SK-N-SH (cell line): ENCODE data around the gene SPACA9. TPM values are rescaled to one million over a fixed set of nuclear protein-coding genes. Genes with fewer than 3 reads are reported as not detected.

Experiments used
- CTCF ChIA-PET: fragments of 300-600, 350-600 bp; formaldehyde crosslinking; extraction: SDS; loops from one replicate; lab custom pipeline; 2021; lab: Yijun Ruan, JAX
- POLR2A ChIA-PET: fragments of 350-600 bp; sonication (Branson Sonifier 250); formaldehyde crosslinking; extraction: SDS; loops from one replicate; lab custom pipeline; 2020; ENCODE audit warnings: antibody characterized with exemption, inconsistent platforms; lab: Yijun Ruan, JAX
- DNase-seq: peaks from one replicate; pipeline ENCODE4 v3.0.0; 2012
- H2AFZ ChIP-seq: fragments of 200-600 bp; sonication (generic); 2 replicates; pipeline ENCODE4 v1.8.1; 2016; ENCODE audit warnings: antibody characterized with exemption, mild to moderate bottlenecking, low read depth
- H3F3A ChIP-seq: fragments of 200-600 bp; sonication (generic); replicated peaks from 2 replicates; pipeline ENCODE3; 2016; ENCODE audit warnings: antibody characterized with exemption, mild to moderate bottlenecking; ENCODE audit not compliant: insufficient read depth
- H3K27ac ChIP-seq, 2 experiments: fragments of 200-500 bp in 1 of 2; fragments of 200-600 bp in 1 of 2; sonication (Bioruptor generic) in 1 of 2; sonication (generic), shearing (Covaris generic) in 1 of 2; 2 replicates each; pipeline versions ENCODE4 v1.5.1 to v1.6.1; 2014 to 2016; ENCODE audit warnings: low read depth in 2 of 2, inconsistent platforms in 1 of 2, low read length in 1 of 2, mild to moderate bottlenecking in 1 of 2, mixed read lengths in 1 of 2
- H3K27me3 ChIP-seq: fragments of 200-600 bp; sonication (generic), shearing (Covaris generic); 2 replicates; pipeline ENCODE4 v1.6.1; 2016; ENCODE audit warnings: mixed run types; ENCODE audit not compliant: insufficient read depth
- H3K36me3 ChIP-seq, 2 experiments: fragments of 200-500 bp in 1 of 2; fragments of 200-600 bp in 1 of 2; sonication (Bioruptor generic) in 1 of 2; sonication (generic) in 1 of 2; replicated peaks in 1 of 2; 2 replicates each; pipeline versions ENCODE3 to v1.5.1; 2014 to 2016; ENCODE audit warnings: low read length in 1 of 2, mild to moderate bottlenecking in 1 of 2; ENCODE audit not compliant: insufficient read depth in 2 of 2, control insufficient read depth in 1 of 2
- H3K4me1 ChIP-seq, 2 experiments: fragments of 200-500 bp in 1 of 2; fragments of 200-600 bp in 1 of 2; sonication (Bioruptor generic) in 1 of 2; sonication (generic), shearing (Covaris generic) in 1 of 2; 2 replicates each; pipeline versions ENCODE4 v1.5.1 to v1.6.1; 2014 to 2016; ENCODE audit warnings: low read depth in 1 of 2, low read length in 1 of 2, mixed run types in 1 of 2; ENCODE audit not compliant: insufficient read depth in 2 of 2, control insufficient read depth in 1 of 2
- H3K4me2 ChIP-seq: fragments of 200-600 bp; sonication (generic), shearing (Covaris generic); 2 replicates; pipeline ENCODE4 v1.6.1; 2017; ENCODE audit warnings: mixed run types
- H3K4me3 ChIP-seq, 2 experiments: fragments of 200-500 bp in 1 of 2; fragments of 200-600 bp in 1 of 2; sonication (Bioruptor generic) in 1 of 2; sonication (generic), shearing (Covaris generic) in 1 of 2; 2 replicates each; pipeline versions ENCODE4 v1.5.1 to v1.8.1; 2014 to 2016; ENCODE audit warnings: low read depth in 2 of 2, inconsistent platforms in 1 of 2, low read length in 1 of 2, mild to moderate bottlenecking in 1 of 2, mixed read lengths in 1 of 2, moderate library complexity in 1 of 2
- H3K79me2 ChIP-seq: fragments of 200-600 bp; sonication (generic); 2 replicates; pipeline ENCODE4 v1.8.1; 2017; ENCODE audit warnings: mild to moderate bottlenecking; ENCODE audit not compliant: insufficient read depth
- H3K9ac ChIP-seq: fragments of 200-600 bp; sonication (generic); 2 replicates; pipeline ENCODE4 v1.6.1; 2017; ENCODE audit warnings: mixed run types
- H3K9me2 ChIP-seq: fragments of 200-600 bp; sonication (generic); 2 replicates; pipeline ENCODE4 v1.6.1; 2017; ENCODE audit warnings: mixed run types
- H3K9me3 ChIP-seq: fragments of 200-600 bp; sonication (generic); 2 replicates; pipeline ENCODE4 v1.6.1; 2017; ENCODE audit warnings: mixed run types, mild to moderate bottlenecking, moderate library complexity
- H4K20me1 ChIP-seq: fragments of 200-600 bp; sonication (generic); 2 replicates; pipeline ENCODE4 v1.6.1; 2017; ENCODE audit warnings: mild to moderate bottlenecking, mixed run types; ENCODE audit not compliant: insufficient read depth
- EZH2phosphoT487 ChIP-seq: fragments of 200-600 bp; sonication (generic); IDR thresholded peaks from 2 replicates; pipeline ENCODE4 v1.6.1; 2017; ENCODE audit warnings: low read depth, mixed run types, mild to moderate bottlenecking, antibody characterized with exemption, moderate library complexity, borderline replicate concordance
- GATA2 ChIP-seq: sonication (generic); formaldehyde crosslinking; IDR thresholded peaks from 2 replicates; pipeline ENCODE4 v1.5.0; 2020; ENCODE audit warnings: mild to moderate bottlenecking, missing genetic modification reagents
- MXI1 ChIP-seq: IDR thresholded peaks from 2 replicates; pipeline ENCODE4 v1.6.1; 2012; ENCODE audit warnings: mild to moderate bottlenecking, low read depth, low read length, improper control_type of control experiment
- PBX3 ChIP-seq: IDR thresholded peaks from 2 replicates; pipeline ENCODE4; 2012
- REST ChIP-seq: IDR thresholded peaks from 2 replicates; pipeline ENCODE4 v1.6.1; 2012; ENCODE audit warnings: mild to moderate bottlenecking, low read depth, low read length, moderate library complexity
- SMC3 ChIP-seq: IDR thresholded peaks from 2 replicates; pipeline ENCODE4 v1.6.1; 2012; ENCODE audit warnings: low read depth, low read length, improper control_type of control experiment
- WGBS: methylation state at CpG from one replicate; pipeline ENCODE4 v1.1.6; 2017; ENCODE audit warnings: low lambda C conversion rate; 5-methylcytosine and 5-hydroxymethylcytosine counted together
- polyA plus RNA-seq, 3 experiments: library from polyadenylated mRNA; depleted of rRNA; stranded (reverse); fragments of >200 nt; gene quantifications; 2 replicates each; pipeline ENCODE4 v1.2.3, GENCODE V29; 2012

Gene SPACA9
- polyA plus RNA-seq, 1 of the 3 experiments (the other 2 are of a cell fraction): 9.8 TPM

GRCh38 chr9:132879457-132880323, 992 bp downstream of the SPACA9 start:
- Histone ChIP-seq H3K36me3 (no peaks in the 10 kb centered on the region), H3K4me2 (peak overlapping the region; percentile 100), H3K9me2 (no peaks in the 10 kb centered on the region), H3K79me2 (no peaks in the 10 kb centered on the region; the same call in 1 of the 2 replicates), H3K27ac (no peak overlapping the region; a peak in 1 of 4 replicates), H3F3A (no peaks in the 10 kb centered on the region), H3K9me3 (no peaks in the 10 kb centered on the region), H3K9ac (no peak overlapping the region)
- WGBS: 96% methylated on average over 6 of the region's 6 CpGs
- TF ChIP-seq EZH2phosphoT487 (no peak), MXI1 (no peak)
- TF ChIP-seq, all 33 proteins: peak for 0
- no peak for DNase-seq
- Histone ChIP-seq H2AFZ (no peak overlapping the region), H4K20me1 (no peaks in the 10 kb centered on the region), H3K4me1 (peaks cover 0 to 7% of the 10 kb centered on the region in 2 experiments; a peak in 1 of 4 replicates), H3K4me3 (peak overlapping the region in 1 of 2 experiments; percentile 98; a peak in 1 of 4 replicates), H3K27me3 (no peaks in the 10 kb centered on the region)
- ChIA-PET POLR2A (interaction anchor here (0.9 to 1.4 kb wide), 2 partner anchors 19 to 75 kb away, joined by 3 to 4 read pairs; no protein-coding TSS in a partner anchor), CTCF (interaction anchor here (1.5 to 2.8 kb wide), 2 partner anchors 22 to 80 kb away, joined by 9 to 19 read pairs; no protein-coding TSS in a partner anchor)

- Histone ChIP-seq H3F3A (no peaks in the 10 kb centered on the region), H4K20me1 (no peaks in the 10 kb centered on the region), H3K27ac (no peak overlapping the region), H3K4me3 (no peak overlapping the region), H3K9ac (no peak overlapping the region), H3K4me2 (no peak overlapping the region), H3K36me3 (no peaks in the 10 kb centered on the region), H3K4me1 (peaks cover 0 to 7% of the 10 kb centered on the region in 2 experiments; a peak in 1 of 4 replicates), H3K9me3 (no peaks in the 10 kb centered on the region), H3K79me2 (no peaks in the 10 kb centered on the region; the same call in 1 of the 2 replicates), H2AFZ (no peak overlapping the region), H3K9me2 (no peaks in the 10 kb centered on the region), H3K27me3 (no peaks in the 10 kb centered on the region)
- ChIA-PET CTCF (interaction anchor here (2.8 kb wide), 1 partner anchor 22 kb away, joined by 19 read pairs; no protein-coding TSS in a partner anchor), POLR2A (no interaction called here)
- TF ChIP-seq GATA2 (CRISPR knock-in tag): no peak
- TF ChIP-seq PBX3: no peak
- no peak for TF ChIP-seq REST
- no peak for TF ChIP-seq SMC3
- DNase-seq: no peak
- WGBS: 94% methylated on average over 7 of the region's 7 CpGs
Observed at GRCh38 chr9:132880324-132880661, 1.6 kb downstream of the SPACA9 start.
